ENCODE data around the gene ACTL6B. TPM values are rescaled to one million over a fixed set of nuclear protein-coding genes. Genes with fewer than 3 reads are reported as not detected.
"Not testable (repeated sequence)": the region's sequence is repeated elsewhere in the genome, so short reads cannot be mapped to it uniquely, and the experiment has no call there.

Gene ACTL6B
- not detected for total RNA-seq

GRCh38 chr7:100655908-100656674, at the start of gene ACTL6B:
TSS of gene ACTL6B (minus strand) at chr7:100656448. CDS start at chr7:100656354, 94 bp downstream.
- no peaks in the 10 kb centered on the region for H3K9me3 Mint-ChIP-seq
- H3K27ac Mint-ChIP-seq: no peak within 1 kb of the TSS
- ATAC-seq (peak; percentile 16 to 85), DNase-seq (ENCODE audit: low spot score in 2 of 2) (peak in 1 of 2 donors; percentile 79)
- peaks cover 0 to 10% of the 10 kb centered on the region in 2 donors for H3K36me3 Mint-ChIP-seq

- peak; percentile 84 to 93 for DNase-seq (ENCODE audit: low spot score in 2 of 2)
These were observed 49.1 kb upstream of the ACTL6B start for GRCh38 chr7:100705320-100705752.

GRCh38 chr7:100701089-100701488, 44.8 kb upstream of the ACTL6B start:
- not testable (repeated sequence) for H3K36me3 Mint-ChIP-seq; H3K27ac Mint-ChIP-seq; ATAC-seq; H3K9me3 Mint-ChIP-seq; DNase-seq (ENCODE audit: low spot score in 2 of 2)

More at GRCh38 chr7:100705320-100705752, 49.1 kb upstream of the ACTL6B start:
- peak; percentile 65 for ATAC-seq
- H3K9me3 Mint-ChIP-seq: no peaks in the 10 kb centered on the region
- peak overlapping the region; percentile 97 to 98 for H3K27ac Mint-ChIP-seq
- H3K36me3 Mint-ChIP-seq: peaks cover 20 to 22% of the 10 kb centered on the region in 2 donors

GRCh38 chr7:100699018-100699417, 42.8 kb upstream of the ACTL6B start:
- no peak for DNase-seq (ENCODE audit: low spot score in 2 of 2)
- no peak overlapping the region for H3K27ac Mint-ChIP-seq
- H3K36me3 Mint-ChIP-seq: no peaks in the 10 kb centered on the region
- ATAC-seq: no peak
- H3K9me3 Mint-ChIP-seq: no peaks in the 10 kb centered on the region

- Mint-ChIP-seq H3K36me3 (peaks cover 10 to 14% of the 10 kb centered on the region in 2 donors), H3K9me3 (no peaks in the 10 kb centered on the region), H3K27ac (peak overlapping the region in 1 of 2 donors; percentile 64)
- DNase-seq (ENCODE audit: low spot score in 2 of 2): no peak
- ATAC-seq: no peak
These were observed 39.9 kb upstream of the ACTL6B start for GRCh38 chr7:100696123-100696521.

GRCh38 chr7:100694098-100694745, 38.0 kb upstream of the ACTL6B start, which contains the start of gene GIGYF1:
TSS of gene GIGYF1 (minus strand) at chr7:100694250. CDS start at chr7:100688238, 6,012 bp downstream.
- DNase-seq (ENCODE audit: low spot score in 2 of 2): peak; percentile 66 to 79
- peaks cover 10 to 14% of the 10 kb centered on the region in 2 donors for H3K36me3 Mint-ChIP-seq
- ATAC-seq: peak; percentile 68 to 75
- H3K9me3 Mint-ChIP-seq: no peaks in the 10 kb centered on the region
- H3K27ac Mint-ChIP-seq: peak within 1 kb of the TSS; percentile 93 to 99

- ATAC-seq (peak; percentile 42 to 58), DNase-seq (ENCODE audit: low spot score in 2 of 2) (no peak)
- H3K36me3 Mint-ChIP-seq: peaks cover 10 to 14% of the 10 kb centered on the region in 2 donors
- peak overlapping the region; percentile 93 to 99 for H3K27ac Mint-ChIP-seq
- no peaks in the 10 kb centered on the region for H3K9me3 Mint-ChIP-seq
These were observed 37.3 kb upstream of the ACTL6B start for GRCh38 chr7:100693312-100694097.

- ATAC-seq (no peak), DNase-seq (ENCODE audit: low spot score in 2 of 2) (no peak)
- H3K9me3 Mint-ChIP-seq: no peaks in the 10 kb centered on the region
- peak overlapping the region; percentile 93 to 99 for H3K27ac Mint-ChIP-seq
- peaks cover 10 to 14% of the 10 kb centered on the region in 2 donors for H3K36me3 Mint-ChIP-seq
These were observed 36.3 kb upstream of the ACTL6B start for GRCh38 chr7:100692578-100692961.

- ATAC-seq (peak; percentile 75), DNase-seq (ENCODE audit: low spot score in 2 of 2) (peak in 1 of 2 donors; percentile 92)
- H3K27ac Mint-ChIP-seq: peak overlapping the region; percentile 26 to 93
- H3K9me3 Mint-ChIP-seq: no peaks in the 10 kb centered on the region
- H3K36me3 Mint-ChIP-seq: peaks cover 10 to 14% of the 10 kb centered on the region in 2 donors
These were observed 35.7 kb upstream of the ACTL6B start for GRCh38 chr7:100691676-100692577.

GRCh38 chr7:100689230-100690135, 33.2 kb upstream of the ACTL6B start:
- no peaks in the 10 kb centered on the region for H3K9me3 Mint-ChIP-seq
- ATAC-seq: no peak
- peak overlapping the region; percentile 64 to 84 for H3K27ac Mint-ChIP-seq
- peaks cover 10 to 14% of the 10 kb centered on the region in 2 donors for H3K36me3 Mint-ChIP-seq
- no peak for DNase-seq (ENCODE audit: low spot score in 2 of 2)

GRCh38 chr7:100688326-100688860, 32.1 kb upstream of the ACTL6B start:
- H3K27ac Mint-ChIP-seq: peak overlapping the region; percentile 64 to 68
- peaks cover 9 to 12% of the 10 kb centered on the region in 2 donors for H3K36me3 Mint-ChIP-seq
- no peaks in the 10 kb centered on the region for H3K9me3 Mint-ChIP-seq
- no peak for ATAC-seq
- DNase-seq (ENCODE audit: low spot score in 2 of 2): no peak

- no peak for DNase-seq (ENCODE audit: low spot score in 2 of 2)
These were observed 31.6 kb upstream of the ACTL6B start for GRCh38 chr7:100687751-100688300.

GRCh38 chr7:100687261-100687660, 31.0 kb upstream of the ACTL6B start:
- H3K9me3 Mint-ChIP-seq: no peaks in the 10 kb centered on the region
- H3K27ac Mint-ChIP-seq: no peak overlapping the region
- DNase-seq (ENCODE audit: low spot score in 2 of 2): no peak
- peaks cover 0 to under 1% of the 10 kb centered on the region in 2 donors for H3K36me3 Mint-ChIP-seq
- no peak for ATAC-seq

More at GRCh38 chr7:100687751-100688300, 31.6 kb upstream of the ACTL6B start:
- Mint-ChIP-seq H3K9me3 (no peaks in the 10 kb centered on the region), H3K27ac (peak overlapping the region; percentile 64 to 68), H3K36me3 (peaks cover 3 to 6% of the 10 kb centered on the region in 2 donors)
- ATAC-seq: no peak

GRCh38 chr7:100686822-100687211, 30.6 kb upstream of the ACTL6B start:
- Mint-ChIP-seq H3K27ac (no peak overlapping the region), H3K9me3 (no peaks in the 10 kb centered on the region), H3K36me3 (peaks cover 0 to 2% of the 10 kb centered on the region in 2 donors)
- ATAC-seq (no peak), DNase-seq (ENCODE audit: low spot score in 2 of 2) (no peak)

Measured in activated naive CD4-positive, alpha-beta T cell treated with anti-CD3 and anti-CD28 coated beads, Interleukin-2, amount 50 U/mL, for 72 hours (primary cell).